GM18519 (cell line): ENCODE results near the gene RECQL5.
"Not testable (repeated sequence)": the region's sequence is repeated elsewhere in the genome, so short reads cannot be mapped to it uniquely, and the experiment has no call there.

ENCODE experiments used
- ATAC-seq: cut with Tn5 transposase; IDR thresholded peaks from one replicate; pipeline ENCODE4 v1.9.1; 2021; ENCODE audit warnings: mild to moderate bottlenecking, moderate library complexity; ENCODE audit not compliant: unreplicated experiment, low FRiP score

The RECQL5 gene

GRCh38 chr17:75652341-75652740 is 14.6 kb downstream of the RECQL5 start:
- no peak for ATAC-seq

- ATAC-seq = no peak
Observed at GRCh38 chr17:75650874-75651273, 16.1 kb downstream of the RECQL5 start.

- ATAC-seq = no peak
Observed at GRCh38 chr17:75649687-75650086, 17.3 kb downstream of the RECQL5 start.

DNA sequence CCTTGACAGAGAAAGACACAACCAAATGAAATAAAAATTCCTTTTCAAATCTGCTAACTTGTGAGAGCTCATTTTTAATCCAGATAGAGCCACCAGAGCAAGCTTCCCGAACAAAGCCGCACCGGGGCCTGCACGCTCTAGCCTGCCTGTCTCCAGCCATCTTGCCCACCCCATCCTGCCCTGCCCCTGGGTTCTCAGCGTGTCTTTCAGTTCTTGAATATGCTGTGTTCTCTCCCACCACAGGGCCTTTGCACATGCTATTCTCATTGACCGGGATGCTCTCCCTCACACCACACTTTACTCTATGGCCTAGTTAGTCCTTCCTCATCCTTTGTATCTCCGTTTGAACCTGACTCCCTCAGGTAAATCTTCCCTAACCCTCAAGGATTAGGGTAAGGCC is 19.0 kb downstream of the RECQL5 start:
- ATAC-seq = no peak

GRCh38 chr17:75647061-75647460 is 19.9 kb downstream of the RECQL5 start:
- no peak for ATAC-seq

DNA sequence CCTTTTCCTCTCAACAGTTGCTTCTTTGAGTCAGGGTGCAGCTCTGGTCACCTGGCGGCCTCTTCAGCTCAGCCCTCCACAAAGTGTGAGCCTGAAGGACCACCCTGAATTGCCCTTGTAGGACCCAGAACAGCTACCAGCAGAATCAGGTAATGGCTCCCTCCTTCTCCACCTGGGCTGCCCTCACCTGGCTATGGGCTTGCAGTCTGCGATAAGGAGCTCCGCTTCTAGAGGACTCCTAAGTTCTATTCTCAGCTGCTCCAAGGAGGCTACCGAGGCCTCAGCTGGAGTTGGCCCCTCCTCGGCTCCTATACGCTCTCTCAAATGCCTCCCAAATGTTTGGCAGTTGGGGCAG is 20.3 kb downstream of the RECQL5 start:
- no peak for ATAC-seq

DNA sequence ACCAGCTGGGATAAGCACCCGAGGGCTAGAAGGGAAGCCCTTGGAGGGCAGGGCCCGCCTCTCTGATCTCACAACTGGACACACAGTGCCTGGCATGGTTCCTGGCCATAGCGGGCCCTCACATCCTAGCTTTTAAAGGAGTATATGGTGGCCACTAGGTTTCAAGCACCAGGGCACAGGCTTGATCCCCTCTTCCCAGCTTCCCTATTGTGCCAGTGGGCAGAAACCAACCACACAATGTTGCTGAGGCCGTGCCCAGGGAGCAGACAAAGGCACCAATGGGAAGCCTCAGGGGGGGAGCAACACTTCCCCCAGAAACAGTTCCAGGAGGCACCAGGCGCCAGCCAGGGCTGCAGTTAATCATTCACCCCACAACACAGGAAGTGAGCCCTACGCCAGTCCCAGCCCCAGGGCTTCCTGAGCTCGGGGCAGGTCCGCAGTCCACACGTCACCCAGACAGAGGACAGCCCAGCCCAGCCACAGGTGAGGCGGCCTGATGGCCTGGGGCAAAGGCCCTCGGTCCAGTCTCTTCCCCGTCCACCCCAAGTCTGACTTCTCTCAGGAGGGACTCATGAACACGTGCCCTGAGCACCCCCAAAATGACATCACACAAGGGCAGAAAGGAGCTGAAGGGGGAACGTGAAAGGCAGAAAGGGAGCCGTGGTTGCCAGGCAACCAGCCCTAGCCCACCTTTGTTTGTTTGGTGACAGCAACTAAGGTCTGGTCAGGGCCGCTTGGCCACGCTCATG is 20.9 kb downstream of the RECQL5 start:
- no peak for ATAC-seq

DNA sequence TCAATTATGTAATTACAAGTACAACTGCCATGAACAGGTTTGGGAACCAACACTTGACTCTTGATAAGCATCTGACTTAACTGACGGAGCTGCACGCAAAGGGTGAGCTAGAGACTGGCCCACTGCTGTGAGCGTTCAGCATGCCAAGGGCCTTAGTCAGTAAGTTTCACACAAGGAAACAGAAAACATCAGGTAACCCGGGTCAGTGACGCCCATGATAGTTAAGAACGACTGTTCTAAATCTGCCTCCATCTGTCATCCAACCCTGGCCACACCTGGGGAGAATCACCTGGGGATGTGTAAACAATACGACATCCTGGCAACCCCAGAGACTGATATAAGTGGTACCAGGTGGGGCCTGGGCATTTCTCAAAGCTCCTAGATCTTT is 21.5 kb downstream of the RECQL5 start:
- ATAC-seq = no peak

- ATAC-seq = no peak
Observed at GRCh38 chr17:75643643-75644017, 23.3 kb downstream of the RECQL5 start.

DNA sequence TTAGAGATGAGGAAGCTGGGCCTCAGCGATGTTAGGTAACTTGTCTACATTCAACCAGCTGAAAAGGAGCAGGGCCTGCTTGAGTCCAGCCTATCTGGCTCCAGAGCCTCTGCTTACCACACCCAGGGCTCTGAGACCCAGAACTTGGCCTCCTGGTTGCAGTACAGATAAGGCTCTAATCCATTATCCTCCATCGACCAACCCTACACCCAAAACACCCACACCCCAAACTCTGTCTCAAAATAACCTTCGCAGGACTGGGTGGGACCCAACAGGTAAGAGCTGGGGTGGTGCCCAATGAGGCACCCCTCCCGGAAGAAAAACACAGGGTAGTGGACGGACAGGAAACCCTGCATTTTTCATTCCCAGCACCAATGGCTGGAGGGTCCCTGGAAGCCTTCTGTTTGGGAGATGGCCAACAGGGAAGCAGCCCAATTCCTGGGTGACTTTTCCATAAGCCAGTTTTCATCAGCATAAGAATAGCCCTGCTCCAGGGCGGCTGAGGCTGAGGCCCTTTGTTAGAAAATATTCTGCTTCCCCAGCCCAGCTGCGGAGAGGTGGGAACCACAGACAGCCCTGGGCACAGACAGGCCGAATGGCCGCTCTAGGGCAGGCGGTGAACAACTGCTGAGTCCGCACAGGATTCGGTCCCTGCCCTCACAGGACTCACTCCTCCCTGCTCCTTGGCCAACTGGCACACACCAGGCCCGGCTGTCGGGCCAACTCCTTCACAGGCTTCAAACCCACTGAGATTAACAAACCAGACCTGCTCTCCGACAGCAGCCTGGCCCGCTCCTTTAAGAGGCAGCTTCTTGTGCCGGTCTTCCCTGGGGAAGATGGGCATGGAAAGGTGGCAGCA is 23.9 kb downstream of the RECQL5 start:
- ATAC-seq = no peak

DNA sequence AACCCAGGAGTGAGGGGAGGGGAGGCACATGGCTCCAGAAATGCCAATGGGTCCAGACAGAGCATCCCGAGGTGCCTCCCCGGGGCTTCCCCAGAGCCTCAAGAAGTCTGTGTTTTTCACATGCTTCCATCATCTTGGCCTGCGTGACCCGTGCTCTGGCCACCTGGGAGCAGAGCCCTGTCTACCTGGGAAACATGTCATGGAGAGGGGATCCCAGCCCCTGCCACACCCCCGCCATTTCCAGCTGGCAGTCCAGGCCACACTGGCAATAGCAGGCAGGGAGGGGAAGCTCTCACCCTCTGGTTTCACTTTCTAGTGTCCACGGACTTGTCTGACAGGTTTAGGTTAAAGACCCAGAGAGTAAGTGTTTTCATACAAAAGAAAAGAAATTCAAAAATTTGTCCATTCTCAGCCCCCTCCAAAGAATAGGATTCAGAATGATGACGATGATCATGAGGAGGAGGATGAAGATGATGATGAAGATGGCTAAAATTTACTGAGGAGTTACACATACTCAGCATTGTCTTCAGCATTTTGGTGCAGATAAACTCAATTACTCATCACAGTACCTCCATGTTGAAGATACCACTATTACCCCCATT is 24.7 kb downstream of the RECQL5 start:
- no peak for ATAC-seq

DNA sequence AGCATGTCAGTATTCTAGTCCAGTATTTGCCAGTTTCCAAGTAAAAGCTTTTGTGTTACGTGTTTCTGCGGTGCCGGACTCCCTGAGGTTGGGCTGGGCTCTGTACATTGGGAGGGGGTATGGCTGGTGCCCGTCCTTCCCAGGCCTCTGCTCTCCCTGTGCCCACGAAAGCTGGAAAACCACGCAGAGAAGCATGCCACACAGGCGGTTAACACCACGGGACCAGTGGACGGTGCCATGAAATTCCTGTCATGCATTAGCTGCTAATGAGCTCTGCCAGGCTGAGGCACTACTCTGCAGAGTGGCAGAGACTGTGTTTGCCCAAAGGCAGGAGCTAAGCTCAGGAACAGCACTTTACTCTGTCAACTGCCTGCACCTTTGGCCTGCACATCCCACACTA is 25.6 kb downstream of the RECQL5 start:
- ATAC-seq = no peak

DNA sequence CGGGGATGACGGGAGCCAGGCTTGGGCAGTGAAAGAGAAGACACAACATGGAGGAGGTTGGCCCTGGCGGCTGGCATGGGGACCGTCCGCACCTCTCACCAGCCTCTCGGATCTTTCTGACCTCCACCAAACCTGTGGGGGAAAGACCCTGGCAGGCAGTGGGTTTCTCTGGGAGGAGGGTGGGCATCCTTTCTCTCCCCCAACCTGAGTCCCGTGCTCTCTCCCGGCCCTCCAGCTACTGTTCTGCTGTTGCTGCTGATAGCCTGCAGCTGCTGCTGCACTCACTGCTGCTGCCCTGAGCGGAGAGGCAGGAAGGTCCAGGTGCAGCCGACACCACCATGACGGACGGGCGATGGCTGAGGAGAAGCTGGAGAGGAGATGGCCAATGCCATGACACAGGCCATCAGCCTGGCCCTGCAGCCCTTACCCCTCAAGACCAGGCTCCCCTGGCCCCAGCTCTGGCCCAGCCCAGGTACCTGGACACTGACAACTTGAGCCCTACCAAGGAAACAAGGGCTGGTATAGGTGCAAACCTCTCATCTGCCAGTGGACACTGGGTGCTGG is 26.3 kb downstream of the RECQL5 start:
- no peak for ATAC-seq

DNA sequence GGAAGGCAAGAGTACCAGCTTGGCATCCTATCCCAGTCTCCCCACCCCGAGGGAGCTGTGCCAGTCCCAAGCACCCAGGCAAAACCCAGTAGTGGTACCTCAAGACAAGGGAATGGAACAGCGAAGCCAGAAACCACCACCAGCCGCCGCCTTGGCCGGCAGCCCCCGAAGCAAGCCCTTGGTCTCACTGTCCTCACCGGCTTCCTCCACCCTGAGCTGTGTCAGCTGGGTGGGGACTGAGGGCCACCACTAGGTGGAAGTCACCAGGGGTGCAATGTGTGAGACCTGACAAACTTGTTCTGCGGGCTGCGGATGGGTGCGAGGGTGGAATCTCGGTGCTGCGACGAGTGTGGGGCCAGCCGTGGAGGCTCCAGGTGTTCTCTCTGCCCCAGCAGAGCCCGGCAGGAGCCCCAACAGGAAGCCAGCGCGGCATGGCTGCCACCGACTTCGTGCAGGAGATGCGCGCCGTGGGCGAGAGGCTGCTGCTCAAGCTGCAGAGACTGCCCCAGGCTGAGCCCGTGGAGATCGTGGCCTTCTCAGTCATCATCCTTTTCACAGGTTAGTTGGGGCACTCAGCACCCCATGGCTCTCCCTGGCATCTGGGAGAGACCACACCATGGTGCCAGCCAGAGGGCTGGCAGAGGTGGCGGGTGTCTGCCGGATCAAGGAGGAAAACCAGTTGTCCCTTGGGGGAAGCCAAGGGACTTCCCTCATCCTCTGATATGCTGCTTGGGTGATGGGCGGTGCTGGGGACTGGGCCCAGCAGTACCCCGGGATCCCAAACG is 27.0 kb downstream of the RECQL5 start:
- no peak for ATAC-seq

GRCh38 chr17:75639327-75639726 is 27.6 kb downstream of the RECQL5 start:
- ATAC-seq = no peak

- no peak for ATAC-seq
Observed at GRCh38 chr17:75638893-75639292, 28.1 kb downstream of the RECQL5 start.

DNA sequence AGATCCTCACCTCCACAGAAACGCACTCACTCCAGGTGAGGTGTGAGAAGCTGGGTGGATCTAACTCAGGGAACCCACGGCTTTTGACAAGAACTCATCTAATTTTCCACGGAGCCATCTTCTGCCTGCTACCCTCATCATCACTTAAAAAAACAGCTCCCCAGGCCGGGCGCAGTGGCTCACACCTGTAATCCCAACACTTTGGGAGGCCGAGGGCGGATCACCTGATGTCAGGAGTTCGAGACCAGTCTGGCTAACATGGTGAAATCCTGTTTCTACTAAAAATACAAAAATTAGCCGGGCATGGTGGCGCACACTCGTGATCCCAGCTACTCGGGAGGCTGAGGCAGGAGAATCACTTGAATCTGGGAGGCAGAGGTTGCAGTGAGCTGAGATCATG is 28.9 kb downstream of the RECQL5 start:
- not testable (repeated sequence) for ATAC-seq

DNA sequence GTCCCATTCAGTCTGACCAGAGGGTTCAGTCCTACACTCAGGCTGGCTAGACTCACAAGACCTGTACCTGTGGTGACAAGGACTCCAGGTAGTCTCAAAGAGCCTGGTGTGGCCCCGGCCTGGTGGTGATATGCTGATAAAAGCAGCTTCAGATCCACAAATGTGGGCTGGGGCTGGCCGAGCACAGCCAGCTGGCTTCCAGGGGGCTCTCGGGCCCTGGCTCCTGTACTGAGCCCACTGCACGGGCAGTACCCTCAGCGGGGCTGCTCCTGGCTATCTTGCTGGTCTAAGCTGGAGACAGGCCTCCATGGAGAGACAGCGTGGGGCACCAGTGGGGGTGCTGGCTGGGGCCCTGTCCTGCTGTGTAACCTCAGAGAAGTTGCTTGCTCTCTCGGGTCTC is 29.4 kb downstream of the RECQL5 start:
- no peak for ATAC-seq

GRCh38 chr17:75637143-75637538 is 29.8 kb downstream of the RECQL5 start:
- no peak for ATAC-seq

DNA sequence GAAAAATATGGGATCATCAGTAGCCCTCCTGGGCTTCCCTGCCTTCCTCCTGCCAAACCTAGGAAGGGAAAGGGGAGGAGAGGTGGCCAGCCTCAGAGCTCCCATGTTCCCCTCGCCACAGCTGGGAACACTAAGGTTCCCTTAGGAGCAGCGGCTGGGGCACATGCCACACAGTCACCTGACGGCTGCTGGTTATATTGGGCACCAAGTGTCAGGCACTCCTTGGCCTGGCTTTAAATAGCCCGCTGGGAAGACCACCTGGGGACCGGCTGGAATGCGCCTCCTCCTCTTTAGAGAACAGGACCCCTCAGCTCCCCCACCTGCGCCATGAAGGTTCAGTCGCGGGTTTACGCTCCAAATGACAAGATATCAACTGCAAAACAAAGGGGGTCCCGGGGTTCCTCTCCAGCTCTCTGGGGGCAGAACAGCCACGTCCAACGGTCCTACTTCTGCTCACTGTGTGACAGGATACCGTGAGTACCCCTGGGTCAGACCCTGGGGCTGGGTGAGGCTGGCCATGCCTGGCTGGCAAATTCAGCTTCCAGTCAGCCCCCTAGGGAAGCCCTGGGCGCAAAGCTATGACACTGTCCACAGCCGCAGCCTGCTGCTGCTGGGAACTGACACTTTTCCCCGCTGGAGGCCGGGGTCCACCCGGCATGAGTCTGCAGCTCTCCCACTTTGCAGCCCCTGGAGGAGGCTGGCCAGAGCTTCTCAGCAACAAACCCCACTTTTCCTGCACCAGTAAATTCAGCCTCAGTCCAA is 30.4 kb downstream of the RECQL5 start:
- no peak for ATAC-seq
